Umbilical cord (tissue), 2 donors: ENCODE measurements around the gene CGB8. TPM values are rescaled to one million over a fixed set of nuclear protein-coding genes. Genes with fewer than 3 reads are reported as not detected.

Source experiments
- DNase-seq: peaks from one replicate; pipeline ENCODE4 v3.0.0-alpha.2; 2015; ENCODE audit warnings: low spot score
- total RNA-seq: library from RNA; depleted of rRNA; stranded (reverse); fragments of >200 nt; gene quantifications from one replicate; pipeline ENCODE4 v1.2.3, GENCODE V29; 2014; ENCODE audit warnings: low replicate concordance; ENCODE audit not compliant: insufficient read depth

The CGB8 gene
- total RNA-seq, 1 donor from 2014 or later = not detected

GRCh38 chr19:49006905-49007304 lies 42.0 kb downstream of the CGB8 start:
- DNase-seq = no peak

GRCh38 chr19:49004964-49005614 lies 43.8 kb downstream of the CGB8 start:
- no peak for DNase-seq

- DNase-seq = no peak
Measured at GRCh38 chr19:49004133-49004532, 44.8 kb downstream of the CGB8 start.

- DNase-seq = no peak
Measured at GRCh38 chr19:48999481-49000325, 49.2 kb downstream of the CGB8 start.

GRCh38 chr19:48997972-48998371 lies 50.9 kb downstream of the CGB8 start:
- no peak for DNase-seq

Other genes with a start within 250 kb of the CGB8 start
- 11.1 TPM for gene BCAT2, start 238.1 kb downstream of the CGB8 start, total RNA-seq
- gene HSD17B14, start 212.6 kb downstream of the CGB8 start, total RNA-seq = 3.4 TPM
- 2.6 TPM for gene PLEKHA4, start 180.5 kb downstream of the CGB8 start, total RNA-seq
- gene PPP1R15A, start 176.7 kb downstream of the CGB8 start, total RNA-seq = 138 TPM
- not detected for gene TULP2, start 150.4 kb downstream of the CGB8 start, total RNA-seq
- gene NUCB1, start 148.8 kb downstream of the CGB8 start, total RNA-seq = 160 TPM
- not detected for gene DHDH, start 115.4 kb downstream of the CGB8 start, total RNA-seq
- gene BAX, start 94.2 kb downstream of the CGB8 start, total RNA-seq = 59.9 TPM
- gene FTL, start 83.8 kb downstream of the CGB8 start, total RNA-seq = 2,219 TPM
- 46.9 TPM for gene GYS1, start 55.8 kb downstream of the CGB8 start, total RNA-seq
- gene RUVBL2, start 55.2 kb downstream of the CGB8 start, total RNA-seq = 47.2 TPM
- not detected for gene LHB, start 32.0 kb downstream of the CGB8 start, total RNA-seq
- gene CGB3, start 24.8 kb downstream of the CGB8 start, total RNA-seq = not detected
- gene CGB2, start 17.2 kb downstream of the CGB8 start, total RNA-seq = 5.5 TPM
- gene CGB1, start 12.2 kb downstream of the CGB8 start, total RNA-seq = not detected
- not detected for gene CGB5, start 5.3 kb downstream of the CGB8 start, total RNA-seq
- not detected for gene CGB7, start 8.6 kb upstream of the CGB8 start, total RNA-seq
- 4.1 TPM for gene NTF4, start 15.7 kb upstream of the CGB8 start, total RNA-seq
- gene KCNA7, start 23.6 kb upstream of the CGB8 start, total RNA-seq = 0.72 TPM
- gene SNRNP70, start 36.3 kb upstream of the CGB8 start, total RNA-seq = 143 TPM
- not detected for gene LIN7B, start 65.3 kb upstream of the CGB8 start, total RNA-seq
- not detected for gene C19orf73, start 70.0 kb upstream of the CGB8 start, total RNA-seq
- gene PPFIA3, start 70.4 kb upstream of the CGB8 start, total RNA-seq = 32.5 TPM
- gene HRC, start 106.3 kb upstream of the CGB8 start, total RNA-seq = 0.72 TPM
- 8.2 TPM for gene TRPM4, start 108.7 kb upstream of the CGB8 start, total RNA-seq